Stimulated activated CD4-positive, alpha-beta T cell treated with anti-CD3 and anti-CD28 coated beads, Interleukin-2, amount 100 ng/mL, for 48 hours (primary cell): ENCODE data around the gene MIEF1.
"Not testable (repeated sequence)": the region's sequence is repeated elsewhere in the genome, so short reads cannot be mapped to it uniquely, and the experiment has no call there.

ENCODE experiments used
- DNase-seq, 2 donors: peaks; one replicate each; pipeline ENCODE4 v3.0.0-alpha.2; 2020

The MIEF1 gene

DNA sequence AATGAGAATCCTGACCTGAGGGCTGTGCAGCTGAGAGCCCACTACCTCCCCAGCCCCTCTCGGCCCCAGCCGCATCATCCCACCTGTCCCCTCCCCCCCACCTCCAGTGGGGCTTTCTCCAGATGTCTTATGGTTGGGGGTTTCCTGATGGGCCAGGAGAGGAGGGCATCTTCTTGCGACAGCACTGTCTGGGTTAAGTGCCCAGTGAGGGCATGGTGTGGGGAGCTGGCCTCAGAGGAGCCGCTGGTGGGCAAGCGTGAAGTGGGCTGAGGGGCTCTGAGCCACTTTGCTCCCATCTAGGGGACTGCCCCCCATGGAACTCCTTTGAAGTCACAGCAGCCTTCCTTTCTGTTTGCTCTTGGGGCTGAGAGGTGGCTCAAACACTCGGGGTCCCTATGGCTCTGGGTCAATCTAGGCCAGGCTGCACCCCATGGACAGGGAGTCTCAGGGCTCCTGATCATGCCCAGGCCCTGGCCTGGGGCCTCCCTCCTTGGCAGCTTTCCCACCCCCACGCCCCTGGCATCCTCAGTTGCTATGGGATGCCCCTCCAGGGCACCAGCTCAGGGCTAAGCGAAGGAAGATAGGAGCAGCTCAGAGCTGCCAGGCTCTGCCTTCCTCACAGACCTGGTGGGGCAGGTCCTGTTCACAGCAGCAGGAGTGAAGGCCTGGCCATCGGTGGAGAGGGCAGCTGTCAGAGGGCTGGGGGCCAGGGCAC, 11.0 kb upstream of the MIEF1 start:
- no peak for DNase-seq

DNA sequence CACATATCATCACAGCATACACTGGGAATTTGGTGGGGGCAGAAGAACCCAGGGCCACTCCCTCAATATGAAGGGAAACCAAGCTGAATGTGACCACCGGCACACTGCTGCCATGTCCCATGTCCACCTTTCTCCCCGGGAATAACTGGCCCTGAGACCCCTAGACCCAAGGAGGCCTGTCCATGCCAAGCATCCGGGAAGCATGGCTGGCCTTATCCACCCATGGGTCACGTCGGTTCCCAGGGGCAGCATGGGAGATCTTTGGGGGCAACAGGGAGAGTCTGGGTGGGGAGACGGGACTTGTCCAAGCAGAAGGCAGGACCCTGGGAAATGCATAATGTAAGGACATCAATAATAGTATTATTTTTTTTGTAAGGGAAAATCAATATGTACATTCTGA, 10.4 kb upstream of the MIEF1 start:
- no peak for DNase-seq

DNA sequence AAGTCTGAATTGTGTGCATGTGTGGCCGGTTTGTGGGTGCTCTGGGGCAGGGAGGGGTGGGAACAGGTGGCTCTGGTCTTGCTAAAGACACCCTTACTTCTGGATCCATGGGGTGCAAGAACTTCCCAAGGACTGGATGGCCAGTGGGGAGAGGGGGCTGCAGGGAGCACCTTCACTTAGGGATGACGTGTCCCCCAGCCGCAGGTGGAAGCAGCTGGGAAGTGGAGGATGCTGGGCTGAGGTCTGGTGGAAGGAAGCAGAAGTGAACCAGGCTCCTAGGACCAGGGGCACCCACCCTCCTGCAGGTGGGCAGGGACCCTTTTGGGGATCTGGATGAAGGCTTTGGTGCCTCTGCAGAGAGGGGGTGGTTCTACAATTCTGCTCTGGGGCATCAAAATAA, 9.9 kb upstream of the MIEF1 start:
- no peak for DNase-seq

DNA sequence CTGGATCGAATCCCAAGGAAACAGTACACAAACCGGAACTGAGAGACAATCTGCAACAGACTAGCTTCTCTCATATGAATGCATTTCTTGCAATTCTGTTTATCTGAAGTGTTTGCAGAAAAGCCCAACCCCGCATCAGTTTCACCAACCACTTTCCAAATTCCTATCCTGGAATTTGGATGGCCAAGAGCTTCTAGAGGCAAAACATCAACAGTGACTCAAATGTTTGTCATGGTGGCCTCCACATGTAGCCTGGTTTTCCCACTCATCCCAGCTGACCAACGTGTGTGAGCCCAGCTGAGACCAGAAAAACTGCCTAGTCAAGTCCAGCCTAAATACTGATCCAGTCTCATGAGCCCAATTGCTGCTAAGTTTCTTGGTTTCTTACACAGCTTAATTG, 8.3 kb upstream of the MIEF1 start:
- no peak for DNase-seq

DNA sequence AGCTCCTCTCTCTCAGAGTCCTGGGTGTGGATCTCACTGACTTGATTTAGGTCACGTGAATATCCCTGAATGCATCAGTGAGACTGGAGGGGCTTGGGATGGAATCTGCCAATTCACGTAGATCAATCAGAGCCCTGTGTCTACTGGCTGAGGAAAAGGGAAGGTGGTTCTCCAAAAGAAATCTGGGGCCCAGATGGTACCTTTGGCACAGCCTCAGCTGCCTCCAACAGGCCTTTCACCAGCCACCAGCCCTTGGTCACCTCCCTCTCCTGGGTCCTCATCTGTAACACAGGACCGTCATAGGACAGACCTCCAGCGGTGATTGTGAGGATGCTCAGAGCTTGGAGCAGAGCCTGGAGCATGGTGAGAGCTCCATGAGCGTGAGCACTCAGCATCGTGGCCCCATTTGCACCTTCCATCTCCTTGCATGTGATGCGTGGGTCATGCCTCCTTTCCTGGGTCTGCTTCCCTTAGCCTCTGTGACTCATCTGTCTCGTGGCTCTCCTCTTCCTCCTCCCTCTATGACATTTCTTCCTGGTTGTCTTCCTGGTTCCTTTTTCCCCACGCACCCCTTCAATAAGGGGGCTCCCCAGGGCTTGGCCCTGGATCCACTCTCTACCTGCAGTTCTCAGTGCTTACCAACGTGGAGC, 7.5 kb upstream of the MIEF1 start:
- DNase-seq = no peak

DNA sequence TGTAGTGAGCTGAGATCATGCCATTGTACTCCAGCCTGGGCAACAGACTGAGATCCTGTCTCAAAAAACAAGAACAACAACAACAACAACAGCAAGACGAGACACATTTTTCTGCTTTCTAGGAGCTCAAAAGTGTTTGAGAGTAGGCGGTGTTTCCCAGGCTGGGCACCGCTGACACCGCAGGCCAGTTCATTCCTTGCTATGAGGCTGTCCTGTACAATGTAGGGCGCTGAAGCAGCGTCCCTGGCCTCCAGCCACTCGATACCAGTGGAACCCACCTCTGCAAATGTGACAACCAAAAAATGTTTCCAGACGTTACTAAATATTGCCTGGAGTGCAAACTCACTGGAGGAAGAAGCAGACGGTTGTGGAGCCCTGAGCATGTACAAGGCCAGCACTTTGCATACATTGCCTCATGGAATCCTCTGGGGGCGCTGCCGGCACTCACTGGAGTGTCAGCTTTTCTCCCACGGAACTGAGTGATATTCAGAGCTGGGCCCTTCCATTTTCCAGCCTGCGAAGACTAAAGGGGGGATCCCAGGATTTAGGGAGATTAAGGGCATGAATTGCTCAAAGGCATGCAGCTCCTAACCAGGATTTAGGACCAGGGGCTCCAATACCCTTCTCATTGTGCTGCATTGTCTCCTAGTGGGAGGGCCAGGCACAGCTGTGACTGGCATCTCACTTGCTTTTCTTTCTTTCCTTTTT, 5.8 kb upstream of the MIEF1 start:
- peak; percentile 53 to 58 for DNase-seq

DNA sequence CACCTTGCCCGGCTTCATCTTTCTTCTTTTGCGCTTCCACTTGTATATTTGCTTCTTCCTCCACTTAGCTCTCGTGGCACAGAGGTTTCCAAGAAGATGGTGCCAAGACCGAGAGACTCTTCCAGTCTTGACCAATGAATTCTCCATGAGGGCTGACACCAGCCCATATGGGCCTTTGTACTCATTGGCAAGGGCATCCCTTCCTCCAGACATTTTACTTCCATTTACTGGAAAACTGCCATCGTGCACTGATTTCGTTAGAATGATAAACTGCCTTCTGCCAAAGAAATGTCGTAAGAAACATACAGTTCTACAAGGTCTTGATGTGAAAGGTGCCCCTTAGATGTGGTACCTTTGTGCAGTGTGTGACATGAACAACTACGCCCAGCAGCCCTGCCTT, 4.7 kb upstream of the MIEF1 start:
- no peak for DNase-seq

DNA sequence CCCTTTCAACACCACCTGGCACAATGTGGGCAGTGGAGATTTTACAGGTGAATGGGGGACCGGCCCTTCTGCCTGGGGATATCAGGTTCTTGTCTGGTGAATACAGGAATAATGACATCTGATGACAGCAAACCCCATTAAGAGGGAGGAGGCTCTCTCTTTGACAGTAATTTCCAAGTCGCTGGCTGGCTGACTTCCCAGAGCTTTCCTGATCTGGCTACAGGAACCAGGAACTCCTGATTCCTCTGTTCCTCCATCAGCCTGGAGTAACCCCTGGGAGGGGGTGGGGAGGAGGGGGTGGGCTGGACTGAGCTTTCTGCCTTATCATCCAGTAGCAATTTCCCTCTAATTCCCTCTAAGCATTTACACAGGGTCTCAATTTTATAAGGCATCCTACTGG, 3.7 kb upstream of the MIEF1 start:
- no peak for DNase-seq

DNA sequence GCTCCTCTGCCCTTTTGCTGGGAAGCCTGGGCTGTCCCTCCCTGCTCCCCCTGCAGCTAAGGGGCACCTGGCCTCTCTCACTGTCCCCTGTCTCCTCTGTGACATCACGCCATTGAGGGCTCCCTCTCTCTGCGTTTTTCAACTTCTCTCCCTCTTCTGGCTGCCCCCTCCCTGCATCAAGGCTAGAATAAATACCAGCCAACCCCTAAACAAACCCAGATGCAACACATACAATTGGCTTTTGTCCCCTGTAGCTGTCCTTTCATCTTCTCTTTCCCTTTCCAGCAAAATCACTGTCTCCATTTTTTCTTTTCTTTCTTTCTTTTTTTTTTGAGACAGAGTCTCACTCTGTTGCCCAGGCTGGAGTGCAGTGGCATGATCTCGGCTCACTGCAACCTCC, 3.3 kb upstream of the MIEF1 start:
- DNase-seq = no peak

DNA sequence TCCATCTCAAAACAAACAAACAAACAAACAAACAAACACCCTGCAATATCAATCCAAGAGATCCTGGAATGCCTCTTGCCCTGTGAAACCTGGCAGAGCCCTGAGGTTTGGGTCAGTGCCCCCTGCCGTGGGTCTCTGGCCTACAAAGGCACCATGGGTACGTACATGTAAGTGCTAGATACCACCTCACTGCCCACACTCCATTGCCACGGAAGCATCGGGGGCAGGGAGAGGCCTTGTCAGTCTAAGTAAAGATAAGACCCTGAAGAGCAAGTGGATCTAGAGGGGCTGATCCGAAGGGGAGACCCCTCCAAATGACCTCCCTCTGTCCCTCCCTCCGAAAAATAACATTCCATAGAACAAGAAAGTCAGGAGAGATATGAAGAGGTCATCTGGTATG, 2.0 kb upstream of the MIEF1 start:
- no peak for DNase-seq

DNA sequence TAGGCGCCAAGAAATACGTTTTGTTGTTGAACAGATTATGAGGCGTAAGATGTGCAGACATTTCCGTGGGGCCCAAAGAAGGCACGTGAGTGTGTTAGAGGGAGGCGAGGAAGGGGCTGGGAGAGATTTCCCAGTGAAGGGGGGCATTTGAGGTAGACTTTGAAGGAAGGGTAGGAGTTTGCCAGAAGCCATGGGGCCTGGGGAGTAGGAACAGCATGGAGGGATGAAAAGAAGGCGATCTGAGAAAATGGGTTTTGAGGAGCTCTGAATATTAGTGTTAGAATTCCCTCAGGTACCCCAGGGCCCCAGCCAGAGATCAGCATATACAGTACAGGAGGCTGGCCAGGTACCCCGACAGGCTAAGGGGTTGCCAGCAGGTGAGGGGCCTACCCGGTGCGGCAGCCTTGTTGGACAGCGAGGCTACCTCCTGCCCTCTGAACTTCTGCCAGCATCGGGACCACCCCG, 414 bp upstream of the MIEF1 start:
- DNase-seq = no peak

DNA sequence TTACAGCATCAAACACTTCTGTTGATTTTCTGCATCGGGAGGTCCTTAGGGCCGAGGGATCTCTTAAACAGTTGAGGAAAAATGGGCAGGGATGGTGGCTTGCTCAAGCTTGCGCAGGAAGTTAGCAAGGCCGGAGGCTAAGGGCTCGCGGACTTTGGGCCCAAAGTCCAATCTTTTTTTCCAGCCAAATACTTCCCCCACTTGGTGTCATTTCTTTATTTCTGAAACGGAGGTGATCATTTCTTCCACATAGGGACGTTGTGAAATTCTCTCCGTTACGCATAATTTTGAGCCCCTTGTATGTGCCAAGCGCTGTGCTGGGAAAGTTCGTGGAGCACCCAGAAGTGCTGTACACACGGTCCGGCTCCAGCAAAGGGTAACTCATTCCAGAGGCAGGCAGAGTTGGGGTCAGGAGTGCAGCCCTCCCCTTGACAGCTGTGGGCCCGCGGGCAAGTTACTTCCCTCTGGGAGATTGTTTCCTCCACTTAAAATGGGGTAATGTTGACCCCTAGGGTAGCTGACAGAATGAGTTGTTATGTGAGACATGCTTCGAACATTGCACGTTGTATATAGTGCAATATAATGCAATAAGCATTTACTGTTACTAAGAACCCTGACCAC, 809 bp downstream of the MIEF1 start:
- no peak for DNase-seq

DNA sequence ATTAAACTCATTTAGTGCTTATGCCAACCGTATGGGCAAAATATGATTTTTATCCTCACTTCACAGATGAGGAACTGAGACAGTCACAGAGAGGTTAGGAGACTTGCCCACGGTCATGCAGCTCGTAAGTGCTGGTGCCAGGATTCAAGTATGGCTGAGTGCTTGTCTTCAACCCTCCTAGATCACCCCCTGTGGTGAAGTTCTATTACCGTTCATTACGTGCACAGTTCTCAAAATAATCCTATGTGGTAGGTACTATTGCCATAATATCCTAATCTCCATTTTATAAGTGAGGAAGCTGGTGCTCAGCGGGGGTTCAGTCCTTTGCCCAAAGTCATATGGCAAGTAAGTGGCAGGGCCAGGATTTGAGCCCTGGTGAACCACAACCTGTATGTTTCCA, 1.5 kb downstream of the MIEF1 start:
- DNase-seq = no peak

DNA sequence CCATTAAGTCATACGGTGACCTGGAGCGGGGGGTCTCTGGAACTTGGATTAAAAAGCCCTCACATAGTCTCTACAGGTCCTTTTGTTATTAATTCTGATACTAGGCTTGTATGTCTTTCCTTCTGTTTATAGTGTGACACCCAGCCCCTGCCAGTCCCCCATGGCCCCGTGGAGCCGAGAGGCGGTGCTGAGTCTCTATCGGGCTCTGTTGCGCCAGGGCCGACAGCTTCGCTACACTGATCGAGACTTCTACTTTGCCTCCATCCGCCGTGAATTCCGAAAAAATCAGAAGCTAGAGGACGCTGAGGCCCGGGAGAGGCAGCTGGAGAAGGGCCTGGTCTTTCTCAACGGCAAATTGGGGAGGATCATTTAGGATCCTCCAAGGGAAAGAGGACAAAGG, 2.0 kb downstream of the MIEF1 start:
- DNase-seq = no peak

DNA sequence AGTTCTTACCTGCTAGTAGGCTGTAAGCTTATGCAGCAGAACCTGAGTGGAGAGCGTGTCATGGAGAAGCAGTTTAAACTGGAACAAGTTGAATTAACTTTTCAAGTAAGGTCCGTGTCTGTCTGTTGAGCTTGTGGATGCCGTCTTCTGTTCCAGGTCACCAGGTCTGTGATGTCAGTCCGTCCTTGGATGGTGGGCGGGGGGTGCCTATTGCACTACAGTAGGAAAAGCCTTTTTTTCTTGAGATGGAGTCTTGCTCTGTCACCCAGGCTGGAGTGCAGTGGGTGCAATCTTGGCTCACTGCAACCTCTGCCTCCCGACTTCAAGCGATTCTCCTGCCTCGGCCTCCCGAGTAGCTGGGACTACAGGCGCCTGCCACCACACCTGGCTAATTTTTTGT, 4.9 kb downstream of the MIEF1 start:
- not testable (repeated sequence) for DNase-seq

DNA sequence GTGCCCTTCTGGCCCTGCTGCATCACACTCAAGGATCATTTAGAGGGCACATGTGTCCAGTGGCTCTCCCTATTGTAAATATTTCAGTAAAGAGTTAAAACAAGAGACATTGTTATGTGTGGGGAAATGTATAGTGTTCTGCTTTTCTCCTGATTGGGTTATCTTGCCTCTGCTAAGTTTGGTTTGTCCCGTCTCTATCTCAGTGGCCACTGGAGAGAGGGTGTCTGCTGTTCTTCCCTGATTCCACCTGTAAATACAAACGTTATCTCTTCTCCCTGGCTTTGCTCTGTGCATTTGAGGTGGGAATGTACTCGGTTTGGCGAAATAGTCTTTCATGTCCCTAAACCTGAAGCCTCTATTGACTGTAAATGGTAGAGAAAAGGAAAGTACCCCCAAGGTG, 6.3 kb downstream of the MIEF1 start:
- DNase-seq = no peak

DNA sequence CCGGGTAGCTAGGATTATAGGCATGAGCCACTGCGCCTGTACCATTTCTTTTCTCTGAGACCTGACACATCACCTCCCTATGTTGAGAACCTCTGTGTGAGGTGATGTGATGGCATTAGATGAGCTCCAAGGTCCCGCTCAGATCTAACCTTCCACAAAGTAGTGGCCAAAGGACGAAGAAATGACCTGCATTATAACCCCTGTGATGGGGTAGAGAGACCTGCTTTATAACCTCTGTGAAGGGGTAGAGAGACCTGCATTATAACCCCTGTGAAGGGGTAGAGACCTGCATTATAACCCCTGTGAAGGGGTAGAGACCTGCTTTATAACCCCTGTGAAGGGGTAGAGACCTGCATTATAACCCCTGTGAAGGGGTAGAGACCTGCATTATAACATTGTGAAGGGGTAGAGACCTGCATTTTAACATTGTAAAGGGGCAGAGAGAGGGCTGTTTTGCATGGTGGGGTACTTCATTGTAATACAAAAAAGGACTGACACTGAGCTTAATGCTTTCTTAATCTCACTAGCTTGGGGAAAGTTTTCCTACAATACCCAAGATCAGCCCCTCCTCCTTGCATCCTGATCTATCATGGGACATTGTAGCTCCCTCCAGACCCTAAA, 8.5 kb downstream of the MIEF1 start:
- no peak for DNase-seq

DNA sequence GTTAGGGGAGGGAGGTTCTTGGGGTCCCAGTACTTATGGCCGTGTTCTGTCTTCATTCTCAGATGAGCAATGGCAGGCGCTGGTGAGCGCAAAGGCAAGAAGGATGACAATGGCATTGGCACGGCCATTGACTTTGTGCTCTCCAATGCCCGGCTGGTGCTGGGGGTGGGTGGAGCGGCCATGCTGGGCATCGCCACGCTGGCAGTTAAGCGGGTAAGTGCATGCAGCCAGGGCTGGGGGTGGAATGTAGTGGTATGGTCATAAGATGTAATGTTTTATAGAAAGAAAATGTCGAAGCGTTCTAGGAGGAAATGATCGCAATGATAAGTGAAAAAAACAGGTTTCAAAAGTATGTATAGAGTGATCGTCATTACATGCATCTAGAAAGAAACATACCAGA, 9.1 kb downstream of the MIEF1 start:
- DNase-seq = no peak

DNA sequence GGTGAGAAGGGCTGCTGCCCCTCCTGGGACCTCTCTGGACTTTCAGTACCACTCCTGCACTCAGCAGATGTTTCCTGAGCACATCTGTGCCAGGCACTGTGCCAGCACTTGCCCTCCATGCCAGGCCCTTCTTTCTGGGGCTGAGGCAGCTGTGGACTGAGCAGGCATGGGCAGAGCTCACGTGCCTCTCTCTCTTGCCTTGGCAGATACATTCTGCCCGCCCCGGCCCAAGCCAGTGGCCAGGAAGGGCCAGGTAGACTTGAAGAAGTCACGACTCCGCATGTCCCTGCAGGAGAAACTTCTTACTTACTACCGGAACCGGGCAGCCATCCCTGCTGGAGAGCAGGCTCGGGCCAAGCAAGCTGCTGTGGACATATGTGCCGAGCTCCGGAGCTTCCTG, 9.9 kb downstream of the MIEF1 start:
- DNase-seq = no peak

DNA sequence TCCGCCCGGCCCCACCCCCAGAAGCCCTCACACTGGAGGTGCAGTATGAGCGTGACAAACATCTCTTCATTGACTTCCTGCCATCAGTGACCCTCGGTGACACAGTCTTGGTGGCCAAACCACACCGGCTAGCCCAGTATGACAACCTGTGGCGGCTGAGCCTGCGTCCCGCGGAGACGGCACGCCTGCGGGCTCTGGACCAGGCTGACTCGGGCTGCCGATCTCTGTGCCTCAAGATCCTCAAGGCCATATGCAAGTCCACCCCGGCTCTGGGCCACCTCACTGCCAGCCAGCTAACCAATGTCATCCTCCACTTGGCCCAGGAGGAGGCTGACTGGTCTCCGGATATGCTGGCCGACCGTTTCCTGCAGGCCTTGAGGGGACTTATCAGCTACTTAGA, 11.7 kb downstream of the MIEF1 start:
- no peak for DNase-seq

DNA sequence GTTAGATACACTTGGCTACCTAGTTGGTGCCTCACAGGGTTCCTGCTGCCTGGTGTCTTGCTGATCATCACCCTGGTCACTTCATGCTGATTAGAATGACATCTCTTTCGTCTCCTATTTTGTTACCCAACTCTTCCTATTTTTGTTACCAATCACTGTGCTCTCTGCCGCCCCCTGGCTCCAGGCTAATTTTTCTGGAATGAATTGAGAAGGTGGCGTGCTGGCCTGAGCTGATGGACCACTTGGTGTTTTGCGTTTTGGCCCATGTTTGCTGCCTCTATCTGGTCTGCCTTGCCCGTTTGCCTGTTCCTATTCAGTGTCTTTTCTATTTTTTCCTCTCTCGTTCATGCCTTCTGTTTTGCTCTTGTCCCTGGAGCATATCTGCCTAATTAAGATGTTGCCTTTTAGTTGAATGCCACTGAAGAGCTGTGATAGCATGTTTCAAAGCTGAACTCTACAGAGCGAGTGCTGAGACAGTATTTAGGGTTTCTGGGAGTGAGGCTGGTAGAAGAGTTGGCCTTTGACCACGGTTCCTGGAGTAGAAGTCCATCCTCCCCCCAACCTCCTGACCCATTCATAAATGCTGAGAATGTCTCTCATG, 12.4 kb downstream of the MIEF1 start:
- DNase-seq = peak in 1 of 2 donors; percentile 57

DNA sequence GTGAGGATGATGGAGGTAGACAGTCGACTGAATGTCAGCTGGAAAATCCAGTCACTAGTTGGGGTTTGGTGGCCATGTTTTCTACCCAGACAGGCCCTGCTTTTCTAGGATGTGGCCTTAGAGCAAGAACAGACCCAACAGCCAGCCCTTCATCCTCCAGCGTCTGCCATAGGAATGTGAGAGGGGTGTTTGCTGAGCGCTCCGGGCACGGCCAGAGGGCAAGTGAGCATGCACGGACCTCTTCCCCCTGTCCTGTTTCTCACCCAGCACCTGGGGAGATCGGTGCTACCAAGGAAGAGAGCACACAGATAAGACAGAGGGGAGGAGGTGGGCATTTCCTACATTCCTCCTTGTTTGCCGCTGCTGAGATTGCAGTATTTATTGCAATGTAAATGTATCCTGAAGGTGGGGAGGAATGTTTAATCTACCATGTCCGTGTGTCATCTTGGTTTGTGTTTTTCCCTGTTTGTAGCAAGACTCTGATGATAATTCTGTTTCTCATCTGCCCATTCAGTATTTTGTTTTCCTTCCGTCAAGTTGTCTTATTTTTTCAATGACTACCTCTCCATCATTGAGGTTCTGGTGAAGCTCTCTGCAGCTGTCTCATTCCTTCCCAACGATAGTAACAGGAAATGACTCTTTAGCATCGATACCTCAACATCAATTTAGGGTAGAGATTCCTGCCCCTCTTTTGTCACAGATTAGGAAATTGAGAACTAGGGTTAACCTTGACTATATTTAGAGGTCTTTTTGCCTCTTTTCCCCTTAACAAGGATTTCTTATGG, 13.4 kb downstream of the MIEF1 start:
- DNase-seq = no peak
